Endothelial cell of umbilical vein (primary cell): ENCODE measurements around the gene BLOC1S6. TPM values are rescaled to one million over a fixed set of nuclear protein-coding genes. Genes with fewer than 3 reads are reported as not detected.

Experiments used
- BruUV-seq: library from RNA; stranded (reverse); fragments of 400-500 nt; replicated peaks from 2 replicates; lab custom pipeline; 2021; lab: Mats Ljungman, UMichigan
- CTCF ChIA-PET: fragments of 300-600, 350-600 bp; sonication (Branson Sonifier 250); formaldehyde crosslinking; loops from one replicate; lab custom pipeline; 2021; ENCODE audit warnings: antibody characterized with exemption, inconsistent platforms; lab: Charles Lee
- POLR2A ChIA-PET: fragments of 300-600, 350-600 bp; sonication (Branson Sonifier 250); formaldehyde crosslinking; loops from one replicate; lab custom pipeline; 2021; ENCODE audit warnings: antibody characterized with exemption, inconsistent platforms; lab: Charles Lee
- DNase-seq: peaks from one replicate; pipeline ENCODE4 v3.0.0-alpha.2; 2011; ENCODE audit warnings: low read depth, low spot score
- FAIRE-seq: peaks from 2 replicates; lab custom pipeline; 2011; peaks lifted over from hg19 to GRCh38; lab: Jason Lieb, UNC
- H2AFZ ChIP-seq: 2 replicates; pipeline ENCODE4 v1.6.0; 2012; ENCODE audit warnings: low read depth, low read length, control low read depth, inconsistent platforms
- H3K27ac ChIP-seq: 2 replicates; pipeline ENCODE4 v1.5.1; 2011; ENCODE audit warnings: low read depth, mild to moderate bottlenecking, control low read depth, low read length, moderate library complexity; ENCODE audit not compliant: insufficient read depth
- H3K27me3 ChIP-seq, 2 experiments: 2 replicates each; pipeline versions ENCODE4 v1.6.0 to v1.6.1; 2011; ENCODE audit warnings: low read length in 2 of 2, mixed read lengths in 1 of 2; ENCODE audit not compliant: control insufficient read depth in 2 of 2, insufficient read depth in 2 of 2
- H3K36me3 ChIP-seq, 2 experiments: 2 replicates in 1 of 2; 3 replicates in 1 of 2; pipeline ENCODE4 v1.5.1; 2011; ENCODE audit warnings: low read length in 2 of 2, mild to moderate bottlenecking in 1 of 2, moderate library complexity in 1 of 2; ENCODE audit not compliant: control insufficient read depth in 2 of 2, insufficient read depth in 2 of 2; ENCODE audit errors: extremely low read depth in 1 of 2
- H3K4me1 ChIP-seq: 3 replicates; pipeline ENCODE4 v1.5.1; 2011; ENCODE audit warnings: mild to moderate bottlenecking, low read length; ENCODE audit not compliant: control insufficient read depth, insufficient read depth; ENCODE audit errors: extremely low read depth
- H3K4me2 ChIP-seq: 2 replicates; pipeline ENCODE4 v1.6.1; 2011; ENCODE audit warnings: low read length, control low read depth, mixed read lengths; ENCODE audit not compliant: insufficient read depth
- H3K4me3 ChIP-seq, 3 experiments: fragments of 200-600 bp in 1 of 3; sonication (generic), shearing (Covaris generic) in 1 of 3; replicated peaks in 1 of 3; 2 replicates each; pipeline ENCODE4 v1.5.1; 2011 to 2016; ENCODE audit warnings: control low read depth in 3 of 3, low read length in 3 of 3, mild to moderate bottlenecking in 2 of 3, inconsistent platforms in 1 of 3, low read depth in 1 of 3, moderate library complexity in 1 of 3; ENCODE audit not compliant: insufficient read depth in 1 of 3
- H3K79me2 ChIP-seq: 2 replicates; pipeline ENCODE4 v1.6.0; 2012; ENCODE audit warnings: low read length, inconsistent platforms; ENCODE audit not compliant: control insufficient read depth, insufficient read depth
- H3K9ac ChIP-seq: replicated peaks from 2 replicates; pipeline ENCODE3; 2011; ENCODE audit warnings: low read length, control low read depth; ENCODE audit not compliant: insufficient read depth; ENCODE audit errors: extremely low read depth
- H3K9me1 ChIP-seq: replicated peaks from 3 replicates; pipeline ENCODE4 v1.6.0; 2011; ENCODE audit warnings: mild to moderate bottlenecking, low read length; ENCODE audit not compliant: control insufficient read depth, insufficient read depth; ENCODE audit errors: extremely low read depth
- H3K9me3 ChIP-seq: replicated peaks from 2 replicates; pipeline ENCODE4 v1.5.1; 2012; ENCODE audit warnings: low read length, inconsistent platforms; ENCODE audit not compliant: control insufficient read depth, insufficient read depth
- H4K20me1 ChIP-seq: replicated peaks from 2 replicates; pipeline ENCODE3; 2011; ENCODE audit warnings: mild to moderate bottlenecking, low read length; ENCODE audit not compliant: control insufficient read depth, insufficient read depth; ENCODE audit errors: extremely low read depth
- CTCF ChIP-seq, 2 donors: IDR thresholded peaks; 1 replicate in 1 of 2; 2 replicates in 1 of 2; pipeline ENCODE4 v1.5.1; 2011; ENCODE audit warnings: low read length in 2 of 2, mild to moderate bottlenecking in 2 of 2, moderate library complexity in 2 of 2, control low read depth in 1 of 2, inconsistent platforms in 1 of 2, low read depth in 1 of 2; ENCODE audit not compliant: insufficient read depth in 1 of 2; ENCODE audit errors: extremely low read depth in 1 of 2
- EZH2 ChIP-seq: IDR thresholded peaks from 2 replicates; pipeline ENCODE4 v1.6.1; 2012; ENCODE audit warnings: borderline replicate concordance, low read depth, mild to moderate bottlenecking, moderate library complexity, low read length, inconsistent platforms; ENCODE audit not compliant: severe bottlenecking
- FOS ChIP-seq: IDR thresholded peaks from 2 replicates; pipeline ENCODE4 v1.6.1; 2011; ENCODE audit warnings: mild to moderate bottlenecking, low read length, moderate library complexity, borderline replicate concordance; ENCODE audit not compliant: insufficient read depth
- GATA2 ChIP-seq: IDR thresholded peaks from 2 replicates; pipeline ENCODE4 v1.7.0; 2011; ENCODE audit warnings: low read depth, mild to moderate bottlenecking, moderate library complexity, mixed read lengths, low read length; ENCODE audit not compliant: insufficient read length, insufficient read depth
- JUN ChIP-seq: IDR thresholded peaks from 2 replicates; pipeline ENCODE4 v1.6.1; 2011; ENCODE audit warnings: borderline replicate concordance, low read depth; ENCODE audit not compliant: insufficient read length, insufficient read depth
- MYC ChIP-seq: IDR thresholded peaks from one replicate; pipeline ENCODE4 v1.6.1; 2011; ENCODE audit warnings: mild to moderate bottlenecking, low read depth, low read length
- POLR2A ChIP-seq: IDR thresholded peaks from 2 replicates; pipeline ENCODE4 v1.6.1; 2012; ENCODE audit warnings: low read depth, mild to moderate bottlenecking, control low read depth, low read length
- POLR2AphosphoS5 ChIP-seq: IDR thresholded peaks from 2 replicates; pipeline ENCODE4 v1.6.1; 2012; ENCODE audit warnings: low read depth, mild to moderate bottlenecking, control low read depth, low read length, moderate library complexity; ENCODE audit not compliant: insufficient read depth
- dilution Hi-C: fragments of 300-500 bp; cut with MboI; formaldehyde crosslinking; loops from one replicate; pipeline ENCODE4 v1.15.0; 2019; ENCODE audit warnings: low sequenced_read_pairs; ENCODE audit not compliant: extremely low pct_ligation_motif_present
- intact Hi-C: fragments of 100-400 bp; cut with micrococcal nuclease; formaldehyde crosslinking; loops from one replicate; pipeline ENCODE4 v1.10.0; 2022
- polyA plus RNA-seq, 4 experiments: library from polyadenylated mRNA; depleted of rRNA in 3 of 4; stranded (reverse) in 3 of 4; unstranded in 1 of 4; fragments of >200 nt; gene quantifications; 2 replicates each; pipeline versions ENCODE4 v1.2.1 to v1.2.3, GENCODE V29; 2011 to 2012; ENCODE audit warnings: missing spikeins in 1 of 4
- total RNA-seq: library from RNA; stranded (reverse); gene quantifications from 2 replicates; pipeline ENCODE4 v1.2.3, GENCODE V29; 2021
- TF ChIP-seq, protein P1 (sequence below): IDR thresholded peaks from 2 replicates; pipeline ENCODE4 v1.6.1; 2011; ENCODE audit not compliant: insufficient read depth, insufficient read length

BLOC1S6 gene
- total and polyA plus RNA-seq, 2 donors (not counting 3 experiments of a cell fraction or from before 2014, with no cell fraction given), result 8.2 to 39.2 TPM

- Histone ChIP-seq H3K27ac (no peak overlapping the region), H2AFZ (no peak overlapping the region), H3K36me3 (no peaks in the 10 kb centered on the region), H3K4me3 (no peak overlapping the region), H3K9me1 (no peaks in the 10 kb centered on the region), H3K4me1 (no peaks in the 10 kb centered on the region), H3K4me2 (no peak overlapping the region), H3K27me3 (no peaks in the 10 kb centered on the region), H4K20me1 (no peaks in the 10 kb centered on the region), H3K9me3 (no peaks in the 10 kb centered on the region), H3K79me2 (no peaks in the 10 kb centered on the region), H3K9ac (no peak overlapping the region)
- DNase-seq, result no peak
- FAIRE-seq, result no peak
- no TSS peak for BruUV-seq
- intact Hi-C loops (no loop called here), dilution Hi-C loops (no loop called here)
- TF ChIP-seq EZH2 (no peak), POLR2A (no peak)
- ChIA-PET CTCF (interaction anchor here (0.9 kb wide), 1 partner anchor 235 kb away, joined by 3 read pairs; no protein-coding TSS in a partner anchor), POLR2A (no interaction called here)
These were observed 63.8 kb downstream of the BLOC1S6 start for GRCh38 chr15:45650889-45651525.

DNA sequence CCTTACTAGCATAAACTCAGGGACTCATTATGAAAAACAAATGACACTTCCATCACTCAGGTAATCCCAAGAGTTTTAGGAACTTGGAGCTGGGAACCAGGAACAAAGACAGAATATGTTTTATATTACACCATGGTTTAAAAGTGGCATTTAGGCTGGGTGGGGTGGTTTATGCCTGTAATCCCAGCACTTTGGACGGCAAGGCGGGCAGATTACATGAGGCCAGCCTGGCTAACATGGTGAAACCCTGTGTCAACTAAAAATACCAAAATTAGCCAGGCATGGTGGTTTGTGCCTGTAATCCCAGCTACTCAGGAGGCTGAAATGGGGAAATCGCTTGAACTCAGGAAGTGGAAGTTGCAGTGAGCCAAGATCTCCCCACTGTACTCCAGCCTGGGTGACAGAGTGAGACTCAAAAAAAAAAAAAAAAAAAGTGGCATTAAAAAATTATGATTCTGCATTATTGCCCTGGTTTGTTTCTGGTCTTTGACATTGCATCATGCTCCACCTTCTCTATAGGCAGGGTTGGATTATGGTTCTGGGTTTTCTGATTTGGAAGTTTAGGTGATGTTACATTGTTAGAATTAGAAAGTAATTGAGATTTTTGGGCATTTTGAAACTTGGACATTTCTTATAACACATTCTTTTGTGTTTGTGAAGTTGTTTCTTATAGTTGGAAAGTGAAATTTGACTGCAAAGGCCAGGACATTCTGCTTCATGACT lies 66.7 kb downstream of the BLOC1S6 start:
- intact Hi-C loops (no loop called here), dilution Hi-C loops (no loop called here)
- H3K36me3 ChIP-seq, result no peaks in the 10 kb centered on the region
- no peak overlapping the region for H3K4me2 ChIP-seq
- no peak for TF ChIP-seq JUN
- TF ChIP-seq POLR2A, result no peak
- TF ChIP-seq POLR2AphosphoS5, result no peak
- no peak for TF ChIP-seq GATA2
- TF ChIP-seq CTCF (IDR thresholded peaks at IDR 0.05; ENCODE audit: extremely low read depth in 1 of 2, insufficient read depth in 1 of 2, low read depth in 1 of 2, low read length in 2 of 2), result no peak
- TF ChIP-seq MYC, result no peak
- TF ChIP-seq FOS, result no peak
- TF ChIP-seq EZH2, result no peak
- TF ChIP-seq, protein P1, sequence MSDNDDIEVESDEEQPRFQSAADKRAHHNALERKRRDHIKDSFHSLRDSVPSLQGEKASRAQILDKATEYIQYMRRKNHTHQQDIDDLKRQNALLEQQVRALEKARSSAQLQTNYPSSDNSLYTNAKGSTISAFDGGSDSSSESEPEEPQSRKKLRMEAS, result no peak
- CTCF ChIA-PET, result interaction anchor here (0.5 to 1.7 kb wide), 3 partner anchors 12 to 380 kb away, joined by 3 to 6 read pairs (median 3); no protein-coding TSS in a partner anchor
- no peaks in the 10 kb centered on the region for H3K9me1 ChIP-seq
- H3K27ac ChIP-seq, result no peak overlapping the region
- H2AFZ ChIP-seq, result no peak overlapping the region
- no peaks in the 10 kb centered on the region for H3K9me3 ChIP-seq
- POLR2A ChIA-PET, result no interaction called here
- no peak for FAIRE-seq
- no TSS peak for BruUV-seq
- H3K9ac ChIP-seq, result no peak overlapping the region
- H3K27me3 ChIP-seq, result no peaks in the 10 kb centered on the region
- no peaks in the 10 kb centered on the region for H3K4me1 ChIP-seq
- H3K4me3 ChIP-seq, result no peak overlapping the region
- H4K20me1 ChIP-seq, result no peaks in the 10 kb centered on the region
- no peaks in the 10 kb centered on the region for H3K79me2 ChIP-seq
- DNase-seq, result no peak
